Measurements from ENCODE around the gene E2F7. TPM values are rescaled to one million over a fixed set of nuclear protein-coding genes. Genes with fewer than 3 reads are reported as not detected.

Gene E2F7
- total and polyA plus RNA-seq, 2 of the 13 experiments (the other 11 are each of a cell fraction or from before 2014, with no cell fraction given), result 1.7 to 7.3 TPM

DNA sequence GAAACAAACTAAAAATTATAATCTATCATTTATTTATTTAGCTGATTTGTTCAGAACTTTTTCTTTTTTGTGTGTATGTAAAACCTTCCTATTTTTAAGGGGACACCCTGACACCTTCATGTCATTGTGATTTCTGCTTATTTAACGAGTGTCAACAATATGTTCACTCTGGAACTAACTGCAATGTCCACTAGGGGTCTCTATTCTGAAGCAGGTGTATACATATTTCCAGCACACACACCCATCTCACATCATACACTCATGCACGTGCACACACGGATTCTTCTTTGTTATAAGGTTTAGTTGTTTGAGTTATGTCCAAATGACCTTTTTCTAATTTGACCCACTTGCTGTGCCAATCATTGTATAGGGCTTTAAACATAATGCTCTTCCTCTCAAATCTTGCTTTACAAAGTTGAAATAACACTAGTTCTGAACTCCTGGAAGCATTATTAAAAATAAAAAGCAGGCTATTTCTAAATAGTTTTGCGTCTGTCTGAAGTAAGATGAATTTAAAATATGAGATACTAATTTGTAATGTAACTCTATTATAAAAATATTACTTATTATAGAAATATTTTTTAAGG lies 15.5 kb downstream of the E2F7 start (continued):
- TF ChIP-seq, protein P1, sequence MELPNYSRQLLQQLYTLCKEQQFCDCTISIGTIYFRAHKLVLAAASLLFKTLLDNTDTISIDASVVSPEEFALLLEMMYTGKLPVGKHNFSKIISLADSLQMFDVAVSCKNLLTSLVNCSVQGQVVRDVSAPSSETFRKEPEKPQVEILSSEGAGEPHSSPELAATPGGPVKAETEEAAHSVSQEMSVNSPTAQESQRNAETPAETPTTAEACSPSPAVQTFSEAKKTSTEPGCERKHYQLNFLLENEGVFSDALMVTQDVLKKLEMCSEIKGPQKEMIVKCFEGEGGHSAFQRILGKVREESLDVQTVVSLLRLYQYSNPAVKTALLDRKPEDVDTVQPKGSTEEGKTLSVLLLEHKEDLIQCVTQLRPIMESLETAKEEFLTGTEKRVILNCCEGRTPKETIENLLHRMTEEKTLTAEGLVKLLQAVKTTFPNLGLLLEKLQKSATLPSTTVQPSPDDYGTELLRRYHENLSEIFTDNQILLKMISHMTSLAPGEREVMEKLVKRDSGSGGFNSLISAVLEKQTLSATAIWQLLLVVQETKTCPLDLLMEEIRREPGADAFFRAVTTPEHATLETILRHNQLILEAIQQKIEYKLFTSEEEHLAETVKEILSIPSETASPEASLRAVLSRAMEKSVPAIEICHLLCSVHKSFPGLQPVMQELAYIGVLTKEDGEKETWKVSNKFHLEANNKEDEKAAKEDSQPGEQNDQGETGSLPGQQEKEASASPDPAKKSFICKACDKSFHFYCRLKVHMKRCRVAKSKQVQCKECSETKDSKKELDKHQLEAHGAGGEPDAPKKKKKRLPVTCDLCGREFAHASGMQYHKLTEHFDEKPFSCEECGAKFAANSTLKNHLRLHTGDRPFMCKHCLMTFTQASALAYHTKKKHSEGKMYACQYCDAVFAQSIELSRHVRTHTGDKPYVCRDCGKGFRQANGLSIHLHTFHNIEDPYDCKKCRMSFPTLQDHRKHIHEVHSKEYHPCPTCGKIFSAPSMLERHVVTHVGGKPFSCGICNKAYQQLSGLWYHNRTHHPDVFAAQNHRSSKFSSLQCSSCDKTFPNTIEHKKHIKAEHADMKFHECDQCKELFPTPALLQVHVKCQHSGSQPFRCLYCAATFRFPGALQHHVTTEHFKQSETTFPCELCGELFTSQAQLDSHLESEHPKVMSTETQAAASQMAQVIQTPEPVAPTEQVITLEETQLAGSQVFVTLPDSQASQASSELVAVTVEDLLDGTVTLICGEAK (IDR thresholded peaks at IDR 0.05), result no peak
- TF ChIP-seq, protein P1 (CRISPR knock-in tag; IDR thresholded peaks at IDR 0.05), result no peak
- TF ChIP-seq, protein P2, sequence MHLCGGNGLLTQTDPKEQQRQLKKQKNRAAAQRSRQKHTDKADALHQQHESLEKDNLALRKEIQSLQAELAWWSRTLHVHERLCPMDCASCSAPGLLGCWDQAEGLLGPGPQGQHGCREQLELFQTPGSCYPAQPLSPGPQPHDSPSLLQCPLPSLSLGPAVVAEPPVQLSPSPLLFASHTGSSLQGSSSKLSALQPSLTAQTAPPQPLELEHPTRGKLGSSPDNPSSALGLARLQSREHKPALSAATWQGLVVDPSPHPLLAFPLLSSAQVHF (CRISPR knock-in tag; IDR thresholded peaks at IDR 0.05), result no peak
- TF ChIP-seq SMC3 (IDR thresholded peaks at IDR 0.05; ENCODE audit: low read length), result peak; percentile 50; the same call in 1 of the 2 replicates
- TF ChIP-seq NR2F6 (IDR thresholded peaks at IDR 0.05), result no peak
- no peak for TF ChIP-seq NR2F6 (CRISPR knock-in tag; IDR thresholded peaks at IDR 0.05)
- TF ChIP-seq, protein P3, sequence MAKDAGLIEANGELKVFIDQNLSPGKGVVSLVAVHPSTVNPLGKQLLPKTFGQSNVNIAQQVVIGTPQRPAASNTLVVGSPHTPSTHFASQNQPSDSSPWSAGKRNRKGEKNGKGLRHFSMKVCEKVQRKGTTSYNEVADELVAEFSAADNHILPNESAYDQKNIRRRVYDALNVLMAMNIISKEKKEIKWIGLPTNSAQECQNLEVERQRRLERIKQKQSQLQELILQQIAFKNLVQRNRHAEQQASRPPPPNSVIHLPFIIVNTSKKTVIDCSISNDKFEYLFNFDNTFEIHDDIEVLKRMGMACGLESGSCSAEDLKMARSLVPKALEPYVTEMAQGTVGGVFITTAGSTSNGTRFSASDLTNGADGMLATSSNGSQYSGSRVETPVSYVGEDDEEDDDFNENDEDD (CRISPR knock-in tag; IDR thresholded peaks at IDR 0.05; ENCODE audit: borderline replicate concordance), result no peak
- TF ChIP-seq RAD21 (CRISPR knock-in tag; IDR thresholded peaks at IDR 0.05), result peak; percentile 39; the same call in 1 of the 2 replicates
- TF ChIP-seq BHLHE40 (IDR thresholded peaks at IDR 0.05; ENCODE audit: low read length), result peak; percentile 78
- TF ChIP-seq FIP1L1 (IDR thresholded peaks at IDR 0.05; ENCODE audit: borderline replicate concordance, insufficient read depth, low read depth, low read length), result no peak
